ENCODE measurements around the gene MEIS2. TPM values are rescaled to one million over a fixed set of nuclear protein-coding genes. Genes with fewer than 3 reads are reported as not detected.
A peak's percentile ranks its signal among the peaks of the same experiment; 100 is the strongest.

Gene MEIS2
- polyA plus RNA-seq, 1 donor from 2014 or later = 825 TPM

DNA sequence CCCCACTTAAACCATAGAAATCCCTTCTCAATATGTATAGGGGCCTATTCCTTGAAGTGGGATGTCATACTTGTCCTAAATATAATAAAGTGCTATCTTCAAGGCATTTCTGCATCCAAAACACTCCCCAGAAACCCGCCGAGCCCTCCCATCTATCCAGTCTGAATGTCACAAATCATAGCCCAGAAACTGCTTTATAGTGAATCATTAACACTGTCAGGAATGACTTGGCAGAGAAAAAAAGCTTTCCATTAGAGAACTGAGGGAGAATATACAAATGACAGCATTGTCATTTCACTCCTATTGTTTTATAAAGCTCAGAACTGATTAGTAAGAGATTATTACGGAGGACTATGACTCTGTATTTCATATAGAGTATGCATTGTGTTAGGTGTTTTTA, 48.4 kb upstream of the MEIS2 start:
- TF ChIP-seq EZH2 (IDR thresholded peaks at IDR 0.05; ENCODE audit: borderline replicate concordance, insufficient read depth, low read length, poor library complexity, severe bottlenecking) = no peak
- TF ChIP-seq MXI1 (conservative IDR thresholded peaks at IDR 0.05; ENCODE audit: poor library complexity, severe bottlenecking) = no peak
- peak; percentile 27 for TF ChIP-seq POLR2AphosphoS5 (IDR thresholded peaks at IDR 0.05)
- TF ChIP-seq, protein P1, sequence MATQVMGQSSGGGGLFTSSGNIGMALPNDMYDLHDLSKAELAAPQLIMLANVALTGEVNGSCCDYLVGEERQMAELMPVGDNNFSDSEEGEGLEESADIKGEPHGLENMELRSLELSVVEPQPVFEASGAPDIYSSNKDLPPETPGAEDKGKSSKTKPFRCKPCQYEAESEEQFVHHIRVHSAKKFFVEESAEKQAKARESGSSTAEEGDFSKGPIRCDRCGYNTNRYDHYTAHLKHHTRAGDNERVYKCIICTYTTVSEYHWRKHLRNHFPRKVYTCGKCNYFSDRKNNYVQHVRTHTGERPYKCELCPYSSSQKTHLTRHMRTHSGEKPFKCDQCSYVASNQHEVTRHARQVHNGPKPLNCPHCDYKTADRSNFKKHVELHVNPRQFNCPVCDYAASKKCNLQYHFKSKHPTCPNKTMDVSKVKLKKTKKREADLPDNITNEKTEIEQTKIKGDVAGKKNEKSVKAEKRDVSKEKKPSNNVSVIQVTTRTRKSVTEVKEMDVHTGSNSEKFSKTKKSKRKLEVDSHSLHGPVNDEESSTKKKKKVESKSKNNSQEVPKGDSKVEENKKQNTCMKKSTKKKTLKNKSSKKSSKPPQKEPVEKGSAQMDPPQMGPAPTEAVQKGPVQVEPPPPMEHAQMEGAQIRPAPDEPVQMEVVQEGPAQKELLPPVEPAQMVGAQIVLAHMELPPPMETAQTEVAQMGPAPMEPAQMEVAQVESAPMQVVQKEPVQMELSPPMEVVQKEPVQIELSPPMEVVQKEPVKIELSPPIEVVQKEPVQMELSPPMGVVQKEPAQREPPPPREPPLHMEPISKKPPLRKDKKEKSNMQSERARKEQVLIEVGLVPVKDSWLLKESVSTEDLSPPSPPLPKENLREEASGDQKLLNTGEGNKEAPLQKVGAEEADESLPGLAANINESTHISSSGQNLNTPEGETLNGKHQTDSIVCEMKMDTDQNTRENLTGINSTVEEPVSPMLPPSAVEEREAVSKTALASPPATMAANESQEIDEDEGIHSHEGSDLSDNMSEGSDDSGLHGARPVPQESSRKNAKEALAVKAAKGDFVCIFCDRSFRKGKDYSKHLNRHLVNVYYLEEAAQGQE (IDR thresholded peaks at IDR 0.05; ENCODE audit: borderline replicate concordance) = peak; percentile 62
- TF ChIP-seq SMC3 (conservative IDR thresholded peaks at IDR 0.05; ENCODE audit: poor library complexity) = no peak
- TF ChIP-seq TAF1 (IDR thresholded peaks at IDR 0.05; ENCODE audit: low read depth) = no peak
- peak; percentile 59 for TF ChIP-seq EP300 (conservative IDR thresholded peaks at IDR 0.05; ENCODE audit: poor library complexity, severe bottlenecking)
- TF ChIP-seq, protein P2, sequence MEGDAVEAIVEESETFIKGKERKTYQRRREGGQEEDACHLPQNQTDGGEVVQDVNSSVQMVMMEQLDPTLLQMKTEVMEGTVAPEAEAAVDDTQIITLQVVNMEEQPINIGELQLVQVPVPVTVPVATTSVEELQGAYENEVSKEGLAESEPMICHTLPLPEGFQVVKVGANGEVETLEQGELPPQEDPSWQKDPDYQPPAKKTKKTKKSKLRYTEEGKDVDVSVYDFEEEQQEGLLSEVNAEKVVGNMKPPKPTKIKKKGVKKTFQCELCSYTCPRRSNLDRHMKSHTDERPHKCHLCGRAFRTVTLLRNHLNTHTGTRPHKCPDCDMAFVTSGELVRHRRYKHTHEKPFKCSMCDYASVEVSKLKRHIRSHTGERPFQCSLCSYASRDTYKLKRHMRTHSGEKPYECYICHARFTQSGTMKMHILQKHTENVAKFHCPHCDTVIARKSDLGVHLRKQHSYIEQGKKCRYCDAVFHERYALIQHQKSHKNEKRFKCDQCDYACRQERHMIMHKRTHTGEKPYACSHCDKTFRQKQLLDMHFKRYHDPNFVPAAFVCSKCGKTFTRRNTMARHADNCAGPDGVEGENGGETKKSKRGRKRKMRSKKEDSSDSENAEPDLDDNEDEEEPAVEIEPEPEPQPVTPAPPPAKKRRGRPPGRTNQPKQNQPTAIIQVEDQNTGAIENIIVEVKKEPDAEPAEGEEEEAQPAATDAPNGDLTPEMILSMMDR (IDR thresholded peaks at IDR 0.05; ENCODE audit: poor library complexity, severe bottlenecking) = no peak
- peak overlapping the region; percentile 37 for H2AFZ ChIP-seq (ENCODE audit: low read depth, low read length)
- H3K4me2 ChIP-seq (ENCODE audit: low read length) = peak overlapping the region; percentile 43
- no peaks in the 10 kb centered on the region for H3K27me3 ChIP-seq (ENCODE audit: insufficient read depth, low read depth, low read length)
- no peaks in the 10 kb centered on the region for H4K20me1 ChIP-seq (ENCODE audit: insufficient read depth)
- H3K4me3 ChIP-seq (ENCODE audit: low read length) = no peak overlapping the region
- H3K27ac ChIP-seq (ENCODE audit: low read length) = peak overlapping the region; percentile 82
- peak overlapping the region; percentile 39 for H3K9ac ChIP-seq (ENCODE audit: low read length)
- no peaks in the 10 kb centered on the region for H3K9me2 ChIP-seq (ENCODE audit: insufficient read depth, low read length)
- peaks cover 3% of the 10 kb centered on the region for H3F3A ChIP-seq (ENCODE audit: insufficient read depth, low read length, poor library complexity, severe bottlenecking)
- H3K36me3 ChIP-seq (ENCODE audit: insufficient read depth, low read length) = no peaks in the 10 kb centered on the region
- H3K9me3 ChIP-seq (ENCODE audit: low read length) = no peaks in the 10 kb centered on the region
- no peaks in the 10 kb centered on the region for H3K79me2 ChIP-seq (replicated peaks; ENCODE audit: insufficient read depth, low read length)

DNA sequence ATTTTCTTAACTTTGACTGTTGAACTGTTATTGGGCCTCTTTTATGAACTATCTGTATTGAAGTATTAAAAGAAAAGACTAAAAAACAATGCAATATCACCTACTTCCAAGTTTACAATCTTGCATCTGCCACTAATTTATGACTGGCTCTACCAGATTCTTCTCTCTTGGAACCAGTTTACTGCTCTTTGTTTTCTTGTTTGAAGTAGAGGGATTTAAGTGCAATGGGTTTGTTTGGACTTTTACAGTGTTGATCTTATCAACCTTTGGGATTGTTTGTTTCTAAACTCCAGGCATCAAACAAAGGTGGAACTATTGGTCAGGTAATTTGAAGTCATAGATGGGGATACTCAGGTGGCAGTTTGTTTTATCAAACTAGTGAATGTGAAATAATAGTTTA, 43.0 kb upstream of the MEIS2 start:
- H3K79me2 ChIP-seq (replicated peaks; ENCODE audit: insufficient read depth, low read length) = no peaks in the 10 kb centered on the region
- H3K4me2 ChIP-seq (ENCODE audit: low read length) = no peak overlapping the region
- no peaks in the 10 kb centered on the region for H3K36me3 ChIP-seq (ENCODE audit: insufficient read depth, low read length)
- H3K9me3 ChIP-seq (ENCODE audit: low read length) = no peaks in the 10 kb centered on the region
- H3K9me2 ChIP-seq (ENCODE audit: insufficient read depth, low read length) = no peaks in the 10 kb centered on the region
- H3F3A ChIP-seq (ENCODE audit: insufficient read depth, low read length, poor library complexity, severe bottlenecking) = peaks cover 3% of the 10 kb centered on the region
- no peaks in the 10 kb centered on the region for H3K27me3 ChIP-seq (ENCODE audit: insufficient read depth, low read depth, low read length)
- no peak overlapping the region for H3K9ac ChIP-seq (ENCODE audit: low read length)
- H3K4me3 ChIP-seq (ENCODE audit: low read length) = no peak overlapping the region
- H3K27ac ChIP-seq (ENCODE audit: low read length) = no peak overlapping the region
- TF ChIP-seq MXI1 (conservative IDR thresholded peaks at IDR 0.05; ENCODE audit: poor library complexity, severe bottlenecking) (no peak), POLR2AphosphoS5 (IDR thresholded peaks at IDR 0.05) (no peak), RAD21 (conservative IDR thresholded peaks at IDR 0.05) (no peak), TAF1 (IDR thresholded peaks at IDR 0.05; ENCODE audit: low read depth) (no peak), SMC3 (conservative IDR thresholded peaks at IDR 0.05; ENCODE audit: poor library complexity) (no peak), EP300 (conservative IDR thresholded peaks at IDR 0.05; ENCODE audit: poor library complexity, severe bottlenecking) (no peak), EZH2 (IDR thresholded peaks at IDR 0.05; ENCODE audit: borderline replicate concordance, insufficient read depth, low read length, poor library complexity, severe bottlenecking) (no peak)
- TF ChIP-seq, protein P1 (IDR thresholded peaks at IDR 0.05; ENCODE audit: borderline replicate concordance) = no peak
- TF ChIP-seq, protein P2 (IDR thresholded peaks at IDR 0.05; ENCODE audit: poor library complexity, severe bottlenecking) = no peak
- no peaks in the 10 kb centered on the region for H4K20me1 ChIP-seq (ENCODE audit: insufficient read depth)
- no peak overlapping the region for H2AFZ ChIP-seq (ENCODE audit: low read depth, low read length)
